K562 (cell line): ENCODE data around the gene MGST3. TPM values are rescaled to one million over a fixed set of nuclear protein-coding genes. Genes with fewer than 3 reads are reported as not detected.
A peak's percentile ranks its signal among the peaks of the same experiment; 100 is the strongest.

Experiments used
- BMI1 ChIP-seq: fragments of 150-350 bp; IDR thresholded peaks from 2 replicates; pipeline ENCODE4 v1.6.1; 2014; ENCODE audit warnings: low read length
- CSDE1 ChIP-seq, 2 experiments: fragments of 450-650 bp; IDR thresholded peaks; 2 replicates each; pipeline ENCODE4 v1.6.1; 2016; ENCODE audit warnings: mild to moderate bottlenecking in 1 of 2
- EP400 ChIP-seq: fragments of 450-650 bp; IDR thresholded peaks from 2 replicates; pipeline ENCODE4 v1.6.1; 2017; ENCODE audit warnings: antibody characterized with exemption, mild to moderate bottlenecking, moderate library complexity
- GATAD2A ChIP-seq: fragments of 450-650 bp; IDR thresholded peaks from 2 replicates; pipeline ENCODE4 v1.6.1; 2017
- GTF2A2 ChIP-seq: IDR thresholded peaks from 2 replicates; pipeline ENCODE4 v1.6.1; 2016; ENCODE audit warnings: mild to moderate bottlenecking, missing genetic modification characterization, missing compliant biosample characterization
- HLTF ChIP-seq: fragments of 450-650 bp; IDR thresholded peaks from 2 replicates; pipeline ENCODE4 v1.6.1; 2016
- JUND ChIP-seq, 2 experiments: IDR thresholded peaks; 2 replicates in 1 of 2; 3 replicates in 1 of 2; pipeline ENCODE4 v1.6.1; 2011; ENCODE audit warnings: borderline replicate concordance in 2 of 2, low read depth in 2 of 2, low read length in 2 of 2, improper control_type of control experiment in 1 of 2, missing biosample characterization in 1 of 2, missing genetic modification characterization in 1 of 2, missing genetic modification reagents in 1 of 2
- KHSRP ChIP-seq: fragments of 450-650 bp; IDR thresholded peaks from 2 replicates; pipeline ENCODE4 v1.6.1; 2017
- MAFK ChIP-seq: IDR thresholded peaks from 2 replicates; pipeline ENCODE4 v1.6.1; 2011; ENCODE audit warnings: low read length, improper control_type of control experiment
- MEIS2 ChIP-seq: fragments of 450-650 bp; IDR thresholded peaks from 2 replicates; pipeline ENCODE4 v1.6.1; 2014; ENCODE audit warnings: mild to moderate bottlenecking; ENCODE audit not compliant: partially characterized antibody
- MLLT1 ChIP-seq, 2 experiments: fragments of 450-650 bp; IDR thresholded peaks; 2 replicates each; pipeline ENCODE4 v1.6.1; 2016
- NFIX ChIP-seq: fragments of 250-450 bp; sonication (Bioruptor Pico); IDR thresholded peaks from 2 replicates; pipeline ENCODE4 v1.4.0; 2020; ENCODE audit warnings: low read depth, mild to moderate bottlenecking, moderate library complexity
- POLR3A ChIP-seq: IDR thresholded peaks from 2 replicates; pipeline ENCODE4 v1.6.1; 2011; ENCODE audit warnings: borderline replicate concordance, mild to moderate bottlenecking, moderate library complexity; ENCODE audit not compliant: insufficient read length, insufficient read depth; ENCODE audit errors: extremely low read depth
- PTRF ChIP-seq: fragments of 450-650 bp; IDR thresholded peaks from 2 replicates; pipeline ENCODE4 v1.6.1; 2016; ENCODE audit warnings: mild to moderate bottlenecking, missing genetic modification characterization, missing compliant biosample characterization
- SMAD4 ChIP-seq: fragments of 250-450 bp; sonication (Bioruptor Pico); conservative IDR thresholded peaks from 2 replicates; pipeline ENCODE4 v1.8.0; 2021; ENCODE audit warnings: inconsistent platforms, mild to moderate bottlenecking, moderate library complexity
- ZC3H11A ChIP-seq: IDR thresholded peaks from 2 replicates; pipeline ENCODE4 v1.6.1; 2012; ENCODE audit warnings: low read depth, low read length, improper control_type of control experiment
- ZEB2 ChIP-seq: fragments of 450-650 bp; IDR thresholded peaks from 2 replicates; pipeline ENCODE4 v1.6.1; 2016
- ZNF76 ChIP-seq: fragments of 250-450 bp; sonication (Bioruptor Pico); IDR thresholded peaks from 2 replicates; pipeline ENCODE4 v1.4.0; 2020; ENCODE audit warnings: mild to moderate bottlenecking, moderate library complexity, borderline replicate concordance
- polyA plus RNA-seq, 8 experiments: library from polyadenylated mRNA; depleted of rRNA in 4 of 8; stranded (reverse) in 5 of 8; unstranded in 3 of 8; fragments of >200 nt; fragmentation: Nextera tagmentation in 2 of 8; fragmentation: Illumina TruSeq in 1 of 8; extraction: Ambion mirVana in 2 of 8; extraction: Trizol in 1 of 8; gene quantifications; 2 replicates each; pipeline versions ENCODE4 v1.2.1 to v1.2.3, GENCODE V29; 2011 to 2014; ENCODE audit warnings: inconsistent platforms in 1 of 8, missing spikeins in 1 of 8
- total RNA-seq, 7 experiments: library from RNA; depleted of rRNA in 6 of 7; stranded (reverse); fragments of >200 nt in 6 of 7; fragmentation: Illumina TruSeq in 2 of 7; extraction: Trizol in 2 of 7; gene quantifications; 2 replicates each; pipeline versions ENCODE4 v1.2.1 to v1.2.3, GENCODE V29; 2011 to 2021; ENCODE audit warnings: low replicate concordance in 1 of 7
- TF ChIP-seq, protein P1 (sequence below): fragments of 250-450 bp; sonication (Bioruptor Pico); IDR thresholded peaks from 2 replicates; pipeline ENCODE4 v1.5.0; 2021; ENCODE audit warnings: mild to moderate bottlenecking, borderline replicate concordance
- TF ChIP-seq, protein P2 (sequence below): fragments of 450-650 bp; formaldehyde crosslinking; IDR thresholded peaks from 2 replicates; pipeline ENCODE4 v1.4.0; 2020; ENCODE audit warnings: mild to moderate bottlenecking, moderate library complexity
- TF ChIP-seq, protein P3 (sequence below): fragments of 450-650 bp; IDR thresholded peaks from 2 replicates; pipeline ENCODE4 v1.6.1; 2016; ENCODE audit warnings: low read depth, mild to moderate bottlenecking, moderate library complexity
- TF ChIP-seq, protein P4 (sequence below): fragments of 250-450 bp; sonication (Bioruptor Pico); IDR thresholded peaks from 2 replicates; pipeline ENCODE4 v1.8.0; 2022; ENCODE audit warnings: moderate library complexity, mild to moderate bottlenecking, inconsistent platforms

The MGST3 gene
- total and polyA plus RNA-seq, 9 of the 15 experiments (the other 6 are each of a cell fraction or from before 2014, with no cell fraction given) = 70.7 to 287 (median 105) TPM

GRCh38 chr1:165598676-165599059, 32.4 kb upstream of the MGST3 start (continued):
- TF ChIP-seq NFIX (CRISPR knock-in tag) (no peak), MEIS2 (no peak), BMI1 (no peak), EP400 (no peak), GATAD2A (no peak), PTRF (no peak), HLTF (0 out of 2 replicates have a peak, but pooled peaks have one; percentile 52), SMAD4 (CRISPR knock-in tag) (no peak), ZEB2 (peak; percentile 41; the same call in 1 of the 2 replicates), KHSRP (no peak), MAFK (no peak), JUND (IDR thresholded peaks at IDR 0.05; ENCODE audit: borderline replicate concordance, low read depth, low read length) (no peak), JUND (tag; IDR thresholded peaks at IDR 0.05; ENCODE audit: borderline replicate concordance, low read depth, low read length) (no peak), MLLT1 (IDR thresholded peaks at IDR 0.05) (0 out of 4 replicates have a peak, but pooled peaks of 1 of the 2 experiments have one; percentile 20), ZNF76 (CRISPR knock-in tag) (no peak), GTF2A2 (tag) (no peak), POLR3A (no peak), ZC3H11A (no peak), CSDE1 (IDR thresholded peaks at IDR 0.05) (0 out of 4 replicates have a peak, but pooled peaks of 1 of the 2 experiments have one; percentile 14)
- TF ChIP-seq, protein P1, sequence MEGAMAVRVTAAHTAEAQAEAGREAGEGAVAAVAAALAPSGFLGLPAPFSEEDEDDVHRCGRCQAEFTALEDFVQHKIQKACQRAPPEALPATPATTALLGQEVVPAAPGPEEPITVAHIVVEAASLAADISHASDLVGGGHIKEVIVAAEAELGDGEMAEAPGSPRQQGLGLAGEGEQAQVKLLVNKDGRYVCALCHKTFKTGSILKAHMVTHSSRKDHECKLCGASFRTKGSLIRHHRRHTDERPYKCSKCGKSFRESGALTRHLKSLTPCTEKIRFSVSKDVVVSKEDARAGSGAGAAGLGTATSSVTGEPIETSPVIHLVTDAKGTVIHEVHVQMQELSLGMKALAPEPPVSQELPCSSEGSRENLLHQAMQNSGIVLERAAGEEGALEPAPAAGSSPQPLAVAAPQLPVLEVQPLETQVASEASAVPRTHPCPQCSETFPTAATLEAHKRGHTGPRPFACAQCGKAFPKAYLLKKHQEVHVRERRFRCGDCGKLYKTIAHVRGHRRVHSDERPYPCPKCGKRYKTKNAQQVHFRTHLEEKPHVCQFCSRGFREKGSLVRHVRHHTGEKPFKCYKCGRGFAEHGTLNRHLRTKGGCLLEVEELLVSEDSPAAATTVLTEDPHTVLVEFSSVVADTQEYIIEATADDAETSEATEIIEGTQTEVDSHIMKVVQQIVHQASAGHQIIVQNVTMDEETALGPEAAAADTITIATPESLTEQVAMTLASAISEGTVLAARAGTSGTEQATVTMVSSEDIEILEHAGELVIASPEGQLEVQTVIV (CRISPR knock-in tag) = no peak
- TF ChIP-seq, protein P2, sequence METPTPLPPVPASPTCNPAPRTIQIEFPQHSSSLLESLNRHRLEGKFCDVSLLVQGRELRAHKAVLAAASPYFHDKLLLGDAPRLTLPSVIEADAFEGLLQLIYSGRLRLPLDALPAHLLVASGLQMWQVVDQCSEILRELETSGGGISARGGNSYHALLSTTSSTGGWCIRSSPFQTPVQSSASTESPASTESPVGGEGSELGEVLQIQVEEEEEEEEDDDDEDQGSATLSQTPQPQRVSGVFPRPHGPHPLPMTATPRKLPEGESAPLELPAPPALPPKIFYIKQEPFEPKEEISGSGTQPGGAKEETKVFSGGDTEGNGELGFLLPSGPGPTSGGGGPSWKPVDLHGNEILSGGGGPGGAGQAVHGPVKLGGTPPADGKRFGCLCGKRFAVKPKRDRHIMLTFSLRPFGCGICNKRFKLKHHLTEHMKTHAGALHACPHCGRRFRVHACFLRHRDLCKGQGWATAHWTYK (CRISPR knock-in tag) = no peak
- TF ChIP-seq, protein P3, sequence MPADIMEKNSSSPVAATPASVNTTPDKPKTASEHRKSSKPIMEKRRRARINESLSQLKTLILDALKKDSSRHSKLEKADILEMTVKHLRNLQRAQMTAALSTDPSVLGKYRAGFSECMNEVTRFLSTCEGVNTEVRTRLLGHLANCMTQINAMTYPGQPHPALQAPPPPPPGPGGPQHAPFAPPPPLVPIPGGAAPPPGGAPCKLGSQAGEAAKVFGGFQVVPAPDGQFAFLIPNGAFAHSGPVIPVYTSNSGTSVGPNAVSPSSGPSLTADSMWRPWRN = no peak
- TF ChIP-seq, protein P4, sequence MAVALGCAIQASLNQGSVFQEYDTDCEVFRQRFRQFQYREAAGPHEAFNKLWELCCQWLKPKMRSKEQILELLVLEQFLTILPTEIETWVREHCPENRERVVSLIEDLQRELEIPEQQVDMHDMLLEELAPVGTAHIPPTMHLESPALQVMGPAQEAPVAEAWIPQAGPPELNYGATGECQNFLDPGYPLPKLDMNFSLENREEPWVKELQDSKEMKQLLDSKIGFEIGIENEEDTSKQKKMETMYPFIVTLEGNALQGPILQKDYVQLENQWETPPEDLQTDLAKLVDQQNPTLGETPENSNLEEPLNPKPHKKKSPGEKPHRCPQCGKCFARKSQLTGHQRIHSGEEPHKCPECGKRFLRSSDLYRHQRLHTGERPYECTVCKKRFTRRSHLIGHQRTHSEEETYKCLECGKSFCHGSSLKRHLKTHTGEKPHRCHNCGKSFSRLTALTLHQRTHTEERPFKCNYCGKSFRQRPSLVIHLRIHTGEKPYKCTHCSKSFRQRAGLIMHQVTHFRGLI (CRISPR knock-in tag) = no peak
